RWPE1 (cell line): ENCODE results near the gene KAT2B.

Experiments used
- CTCF ChIA-PET: fragments of 350-600 bp; sonication (Branson Sonifier 250); formaldehyde crosslinking; extraction: SDS; loops from one replicate; lab custom pipeline; 2021; lab: Yijun Ruan, JAX
- POLR2A ChIA-PET: fragments of 400-600 bp; formaldehyde crosslinking; extraction: SDS; loops from one replicate; lab custom pipeline; 2020; ENCODE audit warnings: antibody characterized with exemption; ENCODE audit not compliant: low non-redundant PET; lab: Yijun Ruan, JAX
- DNase-seq: peaks from one replicate; pipeline ENCODE4 v3.0.0; 2012; ENCODE audit warnings: low spot score
- H3K27ac ChIP-seq: fragments of 450-650 bp; 2 replicates; pipeline ENCODE4 v1.5.1; 2017
- CTCF ChIP-seq: fragments of 450-650 bp; conservative IDR thresholded peaks from 2 replicates; pipeline ENCODE4 v1.5.1; 2017; ENCODE audit warnings: low read depth, mild to moderate bottlenecking

Gene KAT2B

DNA sequence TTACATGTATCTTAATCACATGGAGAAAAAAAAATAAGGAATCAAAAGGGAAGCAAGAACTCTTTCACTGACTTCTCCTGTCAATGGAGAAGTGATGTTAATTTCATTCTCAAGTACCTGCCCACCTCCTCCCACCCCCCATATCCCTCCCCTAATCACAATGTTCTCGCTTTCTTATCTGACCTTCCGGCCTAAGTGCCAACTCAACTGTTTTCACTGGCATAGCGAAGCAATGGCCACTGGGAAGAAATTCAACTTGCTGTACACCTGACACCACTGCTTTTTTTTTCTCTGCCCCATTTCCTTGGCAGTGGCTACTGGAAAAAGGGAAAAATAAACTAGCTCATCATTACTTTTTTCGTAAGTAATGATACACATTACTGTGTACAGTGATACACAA is 142.0 kb downstream of the KAT2B start:
- POLR2A ChIA-PET = no interaction called here
- CTCF ChIA-PET = no interaction called here
- no peak overlapping the region for H3K27ac ChIP-seq
- TF ChIP-seq CTCF = no peak
- no peak for DNase-seq

GRCh38 chr3:20185331-20185678 is 145.1 kb downstream of the KAT2B start:
- peak overlapping the region; percentile 87 for H3K27ac ChIP-seq
- DNase-seq = no peak
- CTCF ChIA-PET = no interaction called here
- POLR2A ChIA-PET = no interaction called here
- TF ChIP-seq CTCF = no peak

DNA sequence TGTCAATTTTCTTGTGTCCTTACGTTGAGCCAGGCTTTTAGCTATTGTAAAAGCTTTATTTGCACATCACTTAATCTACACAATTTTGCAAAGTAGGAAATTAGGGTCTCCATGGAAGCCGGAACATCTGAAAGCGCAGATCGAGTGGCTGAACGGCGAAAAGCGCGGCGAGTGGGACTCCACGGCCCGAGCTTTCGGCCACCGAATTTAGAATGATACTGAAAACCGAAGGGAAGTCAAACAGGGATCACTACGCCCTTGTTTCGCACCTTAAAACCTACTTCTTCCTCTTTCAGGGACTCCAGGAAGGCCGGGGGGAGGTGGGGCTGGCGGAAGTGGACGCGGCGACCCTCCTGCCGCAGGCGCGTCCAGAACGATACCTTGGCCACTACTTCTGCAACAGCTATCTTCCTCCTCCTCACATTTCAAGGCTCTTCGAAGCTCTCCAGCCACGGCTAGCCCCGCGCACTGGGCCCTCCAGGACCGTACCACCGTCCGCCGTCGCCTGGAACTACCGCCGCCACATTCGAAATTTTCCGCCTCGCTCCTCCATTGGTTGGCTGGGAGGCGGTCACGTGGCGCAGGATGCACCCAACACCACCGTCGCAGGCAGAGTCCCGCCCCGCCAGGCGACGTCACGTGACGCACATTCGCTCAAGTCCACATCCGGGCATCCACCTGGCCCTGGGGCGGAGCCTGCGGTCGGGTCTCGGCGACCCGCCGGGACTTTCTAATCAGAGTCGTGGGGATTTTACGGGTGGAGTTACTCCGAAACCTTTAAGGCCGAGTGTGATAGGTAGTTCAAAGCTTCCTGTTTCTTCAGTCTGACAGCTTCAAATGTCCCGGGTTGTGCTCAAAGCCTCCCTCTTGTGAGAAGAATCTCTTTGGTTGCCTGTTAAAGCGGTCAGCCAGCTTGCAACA is 145.7 kb downstream of the KAT2B start, which contains the start of gene SGO1:
TSS of gene SGO1 (minus strand) at position 528 of the 921 bp plus-strand sequence. CDS start 2,179 bp downstream, outside the sequence.
- POLR2A ChIA-PET = no interaction called here
- peak; percentile 94 for DNase-seq
- CTCF ChIA-PET = no interaction called here
- no peak for TF ChIP-seq CTCF
- H3K27ac ChIP-seq = peak within 1 kb of the TSS; percentile 87

GRCh38 chr3:20186600-20187004 is 146.4 kb downstream of the KAT2B start:
- ChIA-PET POLR2A (no interaction called here), CTCF (no interaction called here)

GRCh38 chr3:20190991-20191390 is 150.7 kb downstream of the KAT2B start:
- ChIA-PET CTCF (no interaction called here), POLR2A (no interaction called here)
- no peak overlapping the region for H3K27ac ChIP-seq
- no peak for TF ChIP-seq CTCF
- no peak for DNase-seq

More at GRCh38 chr3:20186600-20187004, 146.4 kb downstream of the KAT2B start:
- H3K27ac ChIP-seq = peak overlapping the region; percentile 87
- TF ChIP-seq CTCF = no peak
- no peak for DNase-seq

GRCh38 chr3:20194793-20195460 is 154.7 kb downstream of the KAT2B start:
- CTCF ChIA-PET = no interaction called here
- DNase-seq = no peak
- no peak for TF ChIP-seq CTCF
- POLR2A ChIA-PET = no interaction called here
- H3K27ac ChIP-seq = no peak overlapping the region
